Measurements from ENCODE around the gene SPTBN1. TPM values are rescaled to one million over a fixed set of nuclear protein-coding genes. Genes with fewer than 3 reads are reported as not detected.

The SPTBN1 gene
- total RNA-seq, 2 donors from 2014 or later = 179 to 194 TPM

DNA sequence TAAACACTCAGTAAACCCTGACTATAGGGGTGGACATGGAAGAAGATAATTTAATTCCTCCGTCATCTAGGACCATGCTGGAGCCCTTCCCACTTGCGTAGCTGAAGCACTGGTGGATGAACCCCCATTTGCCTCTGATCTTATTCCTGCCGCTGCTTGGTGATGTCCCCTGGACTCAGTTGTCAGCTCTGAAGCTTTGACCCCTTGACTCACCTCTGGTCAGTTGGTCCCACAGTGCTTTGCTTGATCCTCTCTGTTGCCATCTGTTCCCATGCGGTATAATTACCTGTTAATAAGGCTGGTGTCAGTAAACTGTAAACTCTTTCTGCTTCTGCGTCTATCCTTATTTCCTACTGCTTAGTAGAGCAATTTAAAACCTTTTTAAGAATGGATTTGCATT is 126.9 kb downstream of the SPTBN1 start:
- Mint-ChIP-seq H3K9me3 (no peaks in the 10 kb centered on the region), H3K4me1 (peaks cover 36% of the 10 kb centered on the region), H3K27me3 (ENCODE audit: insufficient read depth) (no peaks in the 10 kb centered on the region), H3K27ac (no peak overlapping the region), H3K4me3 (no peak overlapping the region), H3K36me3 (ENCODE audit: low read depth) (no peaks in the 10 kb centered on the region)
- Histone ChIP-seq H3K27ac (ENCODE audit: low read depth, low read length) (no peak overlapping the region), H3K9me3 (ENCODE audit: control insufficient read depth, low read length) (no peaks in the 10 kb centered on the region), H3K4me3 (ENCODE audit: low read length) (no peak overlapping the region), H3K27me3 (ENCODE audit: control insufficient read depth, insufficient read depth, low read length, poor library complexity, severe bottlenecking) (no peaks in the 10 kb centered on the region), H3K36me3 (ENCODE audit: control insufficient read depth, insufficient read depth, low read length) (no peaks in the 10 kb centered on the region), H3K9ac (ENCODE audit: extremely low read depth, low read length, poor library complexity, severe bottlenecking) (no peak overlapping the region), H3K4me1 (ENCODE audit: control insufficient read depth, insufficient read depth, low read length) (peaks cover 7% of the 10 kb centered on the region)
- no peak for TF ChIP-seq CTCF (conservative IDR thresholded peaks at IDR 0.05)
- no peak for DNase-seq
- WGBS, 2 experiments (ENCODE audit: insufficient coverage in 1 of 2, insufficient read length in 1 of 2) = 85% methylated on average over 4 to 5 of the region's 5 CpGs

DNA sequence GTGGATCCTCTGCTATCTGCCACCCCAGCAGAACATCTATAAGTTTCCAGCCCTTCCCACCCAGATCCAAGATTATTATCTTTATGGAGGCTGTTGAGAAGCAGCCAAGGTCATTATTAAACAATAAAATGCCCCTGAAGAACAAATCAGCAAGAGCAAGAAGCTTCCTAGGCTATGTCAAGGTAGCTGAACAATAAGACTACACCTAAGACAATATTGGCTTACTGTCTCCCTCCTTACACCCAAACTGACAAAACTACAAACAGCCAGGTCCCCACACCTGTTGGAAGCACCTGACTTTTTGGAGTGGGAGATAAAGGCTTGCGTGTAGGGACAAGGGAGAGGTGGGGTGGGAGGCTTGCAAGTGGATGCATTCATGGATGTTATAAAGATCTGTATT is 128.5 kb downstream of the SPTBN1 start:
- 95% methylated on average over 1 of the region's 1 CpG; no CpG with 5 or more reads in 1 of the 2 experiments for WGBS, 2 experiments (ENCODE audit: insufficient coverage in 1 of 2, insufficient read length in 1 of 2)
- Histone ChIP-seq H3K4me3 (ENCODE audit: low read length) (no peak overlapping the region), H3K27me3 (ENCODE audit: control insufficient read depth, insufficient read depth, low read length, poor library complexity, severe bottlenecking) (no peaks in the 10 kb centered on the region), H3K4me1 (ENCODE audit: control insufficient read depth, insufficient read depth, low read length) (peaks cover 6% of the 10 kb centered on the region), H3K9ac (ENCODE audit: extremely low read depth, low read length, poor library complexity, severe bottlenecking) (no peak overlapping the region), H3K27ac (ENCODE audit: low read depth, low read length) (no peak overlapping the region), H3K36me3 (ENCODE audit: control insufficient read depth, insufficient read depth, low read length) (peaks cover 4% of the 10 kb centered on the region), H3K9me3 (ENCODE audit: control insufficient read depth, low read length) (no peaks in the 10 kb centered on the region)
- no peak for TF ChIP-seq CTCF (conservative IDR thresholded peaks at IDR 0.05)
- peaks cover 34% of the 10 kb centered on the region for H3K4me1 Mint-ChIP-seq
- no peaks in the 10 kb centered on the region for H3K9me3 Mint-ChIP-seq
- DNase-seq = no peak
- H3K27me3 Mint-ChIP-seq (ENCODE audit: insufficient read depth) = no peaks in the 10 kb centered on the region
- H3K4me3 Mint-ChIP-seq = no peak overlapping the region
- no peak overlapping the region for H3K27ac Mint-ChIP-seq
- H3K36me3 Mint-ChIP-seq (ENCODE audit: low read depth) = no peaks in the 10 kb centered on the region

- Mint-ChIP-seq H3K4me1 (peaks cover 31% of the 10 kb centered on the region), H3K36me3 (ENCODE audit: low read depth) (no peaks in the 10 kb centered on the region), H3K27me3 (ENCODE audit: insufficient read depth) (no peaks in the 10 kb centered on the region), H3K27ac (no peak overlapping the region), H3K9me3 (no peaks in the 10 kb centered on the region), H3K4me3 (no peak overlapping the region)
- peaks cover 4% of the 10 kb centered on the region for H3K36me3 ChIP-seq (ENCODE audit: control insufficient read depth, insufficient read depth, low read length)
- H3K27ac ChIP-seq (ENCODE audit: low read depth, low read length) = no peak overlapping the region
- TF ChIP-seq CTCF (conservative IDR thresholded peaks at IDR 0.05) = no peak
- peaks cover 6% of the 10 kb centered on the region for H3K4me1 ChIP-seq (ENCODE audit: control insufficient read depth, insufficient read depth, low read length)
- H3K27me3 ChIP-seq (ENCODE audit: control insufficient read depth, insufficient read depth, low read length, poor library complexity, severe bottlenecking) = no peaks in the 10 kb centered on the region
- DNase-seq = no peak
- no peaks in the 10 kb centered on the region for H3K9me3 ChIP-seq (ENCODE audit: control insufficient read depth, low read length)
- H3K9ac ChIP-seq (ENCODE audit: extremely low read depth, low read length, poor library complexity, severe bottlenecking) = no peak overlapping the region
- no peak overlapping the region for H3K4me3 ChIP-seq (ENCODE audit: low read length)
Measured at GRCh38 chr2:54585136-54585733, 129.1 kb downstream of the SPTBN1 start.

Data from endodermal cell (in vitro differentiated cells).